GM12873 (cell line): ENCODE data around the gene ISCA1.

Source experiments
- CTCF ChIP-seq: IDR thresholded peaks from 2 replicates; pipeline ENCODE4 v1.5.1; 2012; ENCODE audit warnings: low read depth, mild to moderate bottlenecking, moderate library complexity, low read length, control low read depth; ENCODE audit not compliant: insufficient read depth; ENCODE audit errors: missing control alignments

Gene ISCA1

GRCh38 chr9:86282077-86282978, at the start of gene ISCA1:
ISCA1 (minus strand) TSS chr9:86282538; CDS start chr9:86282458, 80 bp downstream.
- TF ChIP-seq CTCF, result no peak

GRCh38 chr9:86330186-86330585, 47.8 kb upstream of the ISCA1 start:
- TF ChIP-seq CTCF, result no peak

GRCh38 chr9:86329649-86330048, 47.3 kb upstream of the ISCA1 start:
- TF ChIP-seq CTCF, result no peak

- no peak for TF ChIP-seq CTCF
Measured at GRCh38 chr9:86328156-86328555, 45.8 kb upstream of the ISCA1 start.

GRCh38 chr9:86326536-86326935, 44.2 kb upstream of the ISCA1 start:
- TF ChIP-seq CTCF, result no peak

- no peak for TF ChIP-seq CTCF
Measured at GRCh38 chr9:86324901-86325300, 42.6 kb upstream of the ISCA1 start.

GRCh38 chr9:86324308-86324707, 42.0 kb upstream of the ISCA1 start:
- TF ChIP-seq CTCF, result no peak
